Pancreas (tissue), 10 donors: ENCODE results near the gene LRRC18. TPM values are rescaled to one million over a fixed set of nuclear protein-coding genes. Genes with fewer than 3 reads are reported as not detected.

Experiments
- ATAC-seq, 4 donors: fragments of 200-7000 bp; cut with Tn5 transposase; one replicate each; pipeline versions ENCODE4 v1.8.0 to v1.9.1; 2020; ENCODE audit warnings: mild to moderate bottlenecking in 4 of 4, moderate library complexity in 4 of 4
- DNase-seq, 6 donors: peaks; one replicate each; pipeline ENCODE4 v3.0.0-alpha.2; 2020
- FAIRE-seq: peaks from 2 replicates; lab custom pipeline; 2012; peaks lifted over from hg19 to GRCh38; lab: Jason Lieb, UNC
- H3K27ac ChIP-seq, 4 donors: fragments of 200-600 bp; sonication (generic); 1 replicate in 3 of 4; 2 replicates in 1 of 4; pipeline versions ENCODE4 v1.5.0 to v1.8.0; 2020
- H3K27me3 ChIP-seq, 4 donors: fragments of 200-600 bp; one replicate each; pipeline ENCODE4 v1.8.0; 2021
- H3K36me3 ChIP-seq, 3 donors: fragments of 200-600 bp; sonication (generic) in 1 of 3; one replicate each; pipeline versions ENCODE4 v1.5.0 to v1.8.0; 2020 to 2021
- H3K4me1 ChIP-seq, 3 donors: fragments of 200-600 bp; one replicate each; pipeline ENCODE4 v1.8.0; 2021
- H3K4me3 ChIP-seq, 4 donors: fragments of 200-600 bp; sonication (generic) in 2 of 4; one replicate each; pipeline versions ENCODE4 v1.5.0 to v1.8.0; 2020 to 2021
- H3K9me3 ChIP-seq, 4 donors: fragments of 200-600 bp; one replicate each; pipeline ENCODE4 v1.8.0; 2021
- CTCF ChIP-seq, 4 donors: fragments of 200-600 bp; sonication (generic) in 3 of 4; IDR thresholded peaks; one replicate each; pipeline versions ENCODE4 v1.5.0 to v1.8.0; 2021; ENCODE audit warnings: antibody characterized with exemption in 4 of 4
- WGBS, 2 donors: extraction: QIAGEN DNeasy Blood & Tissue Kit; methylation state at CpG; one replicate each; pipeline ENCODE4 v1.1.7; 2013; 5-methylcytosine and 5-hydroxymethylcytosine counted together
- intact Hi-C, 3 donors: fragments of 100-400 bp; cut with DNase I; formaldehyde crosslinking; loops; one replicate each; pipeline versions ENCODE4 v1.11.1 to v1.14.2; 2022
- polyA plus RNA-seq, 2 donors: library from polyadenylated mRNA; stranded (reverse); fragments of 200-250 nt; gene quantifications; one replicate each; pipeline ENCODE4 v1.2.3, GENCODE V29; 2013
- total RNA-seq, 6 donors: library from RNA; stranded (reverse); fragmentation: NEBNext Ultra II Directional in 4 of 6; extraction: Animal tissue kit (Norgen Biotek cat#: 25700) in 4 of 6; gene quantifications; one replicate each; pipeline versions ENCODE4 v1.2.1 to v1.2.4, GENCODE V29; 2021 to 2023
- donor health status: healthy with polysubstance abuse.
- donor health status: DM: no; HTN: no; CAD: no; lungs with moderate emphysema.
- donor health status: DM: no; HTN: no; CAD: no.
- donor health status: control.
- donor health status: control.
- donor health status: Bipolar disorder and iron deficiency.
- donor health status: DM: yes; HTN: yes; CAD: no.
- donor health status: DM: no; HTN: no; CAD: no.
- donor health status: DM: no; HTN: no; CAD: no.
- donor health status: DM: yes; HTN: yes; CAD: no.

LRRC18 gene
- total and polyA plus RNA-seq, 8 donors = not detected

DNA sequence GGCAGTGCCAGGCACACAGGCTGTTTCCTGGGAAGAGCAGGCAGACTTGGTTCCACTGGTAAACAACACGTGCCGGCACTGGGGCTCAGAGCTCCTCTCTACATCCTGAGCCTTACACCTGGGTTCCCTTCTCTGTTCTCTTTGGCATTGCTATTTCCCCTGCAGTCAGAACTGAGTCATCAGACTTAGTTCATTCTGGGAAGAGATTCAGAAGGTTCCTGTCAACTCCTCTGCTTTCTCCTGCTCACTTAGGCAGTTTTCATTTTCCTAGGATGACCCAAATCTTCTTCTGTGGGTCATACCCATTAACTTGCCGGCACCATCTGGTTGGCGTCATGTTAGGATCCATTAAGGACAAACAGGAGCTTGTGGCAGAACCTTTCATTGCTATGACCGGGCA is 33.4 kb upstream of the LRRC18 start:
- Histone ChIP-seq H3K27me3 (no peaks in the 10 kb centered on the region), H3K36me3 (no peaks in the 10 kb centered on the region), H3K4me3 (no peak overlapping the region), H3K4me1 (no peaks in the 10 kb centered on the region), H3K27ac (no peak overlapping the region), H3K9me3 (no peaks in the 10 kb centered on the region)
- WGBS, 2 donors = 56 to 66% methylated on average over 5 of the region's 5 CpGs
- FAIRE-seq = no peak
- no peak for DNase-seq
- intact Hi-C loops = loop anchor here in 1 of 3 donors (10.0 kb wide), 1 partner anchor 542 kb away; no protein-coding TSS in a partner anchor
- no peak for ATAC-seq
- no peak for TF ChIP-seq CTCF (IDR thresholded peaks at IDR 0.05)

GRCh38 chr10:48970654-48971053 is 31.0 kb upstream of the LRRC18 start:
- no peak overlapping the region for H3K4me3 ChIP-seq
- TF ChIP-seq CTCF (IDR thresholded peaks at IDR 0.05) = no peak
- WGBS, 2 donors = 66 to 71% methylated on average over 4 of the region's 4 CpGs
- no peak overlapping the region for H3K27ac ChIP-seq
- FAIRE-seq = no peak
- no peaks in the 10 kb centered on the region for H3K9me3 ChIP-seq
- no peaks in the 10 kb centered on the region for H3K4me1 ChIP-seq
- no peaks in the 10 kb centered on the region for H3K36me3 ChIP-seq
- intact Hi-C loops = loop anchor here in 1 of 3 donors (10.0 kb wide), 1 partner anchor 544 kb away; no protein-coding TSS in a partner anchor
- H3K27me3 ChIP-seq = no peaks in the 10 kb centered on the region
- DNase-seq = no peak
- no peak for ATAC-seq

DNA sequence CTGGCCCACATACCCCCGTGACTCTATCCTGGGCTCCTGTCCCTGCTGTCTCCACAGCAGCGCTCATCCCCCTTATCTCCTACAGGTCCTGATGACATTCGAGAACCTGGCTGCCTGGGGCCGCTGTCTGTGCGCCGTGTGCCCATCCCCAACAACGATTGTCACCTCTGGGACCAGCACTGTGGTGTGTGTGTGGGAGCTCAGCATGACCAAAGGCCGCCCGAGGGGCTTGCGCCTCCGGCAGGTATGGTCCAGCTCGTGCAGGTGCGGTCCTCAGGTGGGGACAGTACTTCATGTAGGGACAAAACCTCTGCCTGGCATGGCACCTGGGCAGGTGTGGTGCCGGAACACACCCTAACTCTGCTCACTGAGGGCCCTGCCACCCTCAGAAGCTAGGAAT is 30.4 kb upstream of the LRRC18 start:
- Histone ChIP-seq H3K4me1 (no peaks in the 10 kb centered on the region), H3K36me3 (no peaks in the 10 kb centered on the region), H3K4me3 (no peak overlapping the region), H3K27me3 (no peaks in the 10 kb centered on the region), H3K9me3 (no peaks in the 10 kb centered on the region), H3K27ac (no peak overlapping the region)
- intact Hi-C loops = loop anchor here in 1 of 3 donors (10.0 kb wide), 1 partner anchor 545 kb away; no protein-coding TSS in a partner anchor
- ATAC-seq (no peak), FAIRE-seq (no peak), DNase-seq (no peak)
- TF ChIP-seq CTCF (IDR thresholded peaks at IDR 0.05) = no peak
- WGBS, 2 donors = 72 to 74% methylated on average over 14 of the region's 14 CpGs

DNA sequence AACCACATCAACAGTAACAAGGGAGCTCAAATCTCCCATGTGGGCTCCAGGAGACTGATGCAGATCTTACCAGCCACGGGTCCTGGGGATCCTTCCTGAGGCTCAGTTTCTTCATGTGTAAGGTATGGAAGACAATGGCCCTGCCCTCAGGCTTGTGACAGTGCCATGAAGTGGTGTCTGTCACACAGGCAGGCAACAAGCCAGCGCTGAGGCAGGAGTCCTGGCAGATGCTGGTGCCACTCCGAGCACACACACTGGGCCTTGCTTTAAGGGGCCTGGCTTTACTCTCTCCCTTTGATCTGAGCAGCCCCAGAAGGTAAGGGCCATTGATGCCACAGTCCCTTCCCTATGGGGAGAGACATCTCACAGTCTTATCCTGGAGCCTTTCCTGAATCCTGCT is 28.4 kb upstream of the LRRC18 start:
- Histone ChIP-seq H3K9me3 (no peaks in the 10 kb centered on the region), H3K4me3 (no peak overlapping the region), H3K27me3 (no peaks in the 10 kb centered on the region), H3K4me1 (no peaks in the 10 kb centered on the region), H3K36me3 (no peaks in the 10 kb centered on the region), H3K27ac (no peak overlapping the region)
- intact Hi-C loops = no loop called here
- 64 to 80% methylated on average over 3 of the region's 3 CpGs for WGBS, 2 donors
- no peak for FAIRE-seq
- TF ChIP-seq CTCF (IDR thresholded peaks at IDR 0.05) = no peak
- no peak for DNase-seq
- ATAC-seq = no peak

- Histone ChIP-seq H3K4me1 (no peaks in the 10 kb centered on the region), H3K36me3 (no peaks in the 10 kb centered on the region), H3K27ac (no peak overlapping the region), H3K9me3 (no peaks in the 10 kb centered on the region), H3K4me3 (no peak overlapping the region), H3K27me3 (no peaks in the 10 kb centered on the region)
- no peak for DNase-seq
- WGBS, 2 donors = 78 to 79% methylated on average over 4 of the region's 4 CpGs
- no peak for TF ChIP-seq CTCF (IDR thresholded peaks at IDR 0.05)
- intact Hi-C loops = no loop called here
- ATAC-seq = no peak
- FAIRE-seq = no peak
These were observed 25.8 kb upstream of the LRRC18 start for GRCh38 chr10:48965460-48965859.
